HEK293T (cell line): ENCODE results near the gene ITGB7.

Experiments
- SP1 ChIP-seq: fragments of 450-650 bp; IDR thresholded peaks from 2 replicates; pipeline ENCODE4 v1.6.1; 2017
- SUZ12 ChIP-seq: fragments of 450-650 bp; IDR thresholded peaks from 2 replicates; pipeline ENCODE4 v1.6.1; 2016; ENCODE audit warnings: mild to moderate bottlenecking
- TARDBP ChIP-seq: fragments of 450-650 bp; IDR thresholded peaks from 2 replicates; pipeline ENCODE4 v1.6.1; 2016
- ZNF384 ChIP-seq: fragments of 450-650 bp; IDR thresholded peaks from 2 replicates; pipeline ENCODE4 v1.6.1; 2016

GRCh38 chr12:53194973-53195372 is 12.1 kb downstream of the ITGB7 start:
- TF ChIP-seq ZNF384: no peak
- TF ChIP-seq TARDBP: no peak
- TF ChIP-seq SP1: no peak
- TF ChIP-seq SUZ12: no peak
